ENCODE measurements around the gene SRPRB.

Gene SRPRB

DNA sequence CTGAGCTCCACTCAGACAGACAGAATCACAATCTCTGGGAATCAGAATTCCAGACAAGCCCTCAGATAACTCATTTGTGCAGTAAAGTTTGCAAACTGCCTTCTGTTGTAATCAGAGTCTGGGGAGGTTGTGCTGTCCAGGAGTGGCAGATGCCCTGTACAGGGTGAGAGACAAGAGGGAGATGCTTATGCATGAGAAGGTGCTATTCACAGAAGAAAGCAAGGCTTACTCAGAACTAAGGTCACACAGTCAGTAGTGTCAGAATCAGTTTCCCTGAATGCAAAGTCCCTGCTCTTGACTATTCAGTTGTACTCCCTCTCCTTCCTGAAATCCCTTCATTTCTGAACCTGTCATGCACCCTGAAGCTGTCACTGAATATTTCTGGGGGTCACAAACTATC is 43.7 kb downstream of the SRPRB start:
- DNase-seq = no peak

- no peak for DNase-seq
Measured at GRCh38 chr3:133850034-133850433, 44.4 kb downstream of the SRPRB start.

DNA sequence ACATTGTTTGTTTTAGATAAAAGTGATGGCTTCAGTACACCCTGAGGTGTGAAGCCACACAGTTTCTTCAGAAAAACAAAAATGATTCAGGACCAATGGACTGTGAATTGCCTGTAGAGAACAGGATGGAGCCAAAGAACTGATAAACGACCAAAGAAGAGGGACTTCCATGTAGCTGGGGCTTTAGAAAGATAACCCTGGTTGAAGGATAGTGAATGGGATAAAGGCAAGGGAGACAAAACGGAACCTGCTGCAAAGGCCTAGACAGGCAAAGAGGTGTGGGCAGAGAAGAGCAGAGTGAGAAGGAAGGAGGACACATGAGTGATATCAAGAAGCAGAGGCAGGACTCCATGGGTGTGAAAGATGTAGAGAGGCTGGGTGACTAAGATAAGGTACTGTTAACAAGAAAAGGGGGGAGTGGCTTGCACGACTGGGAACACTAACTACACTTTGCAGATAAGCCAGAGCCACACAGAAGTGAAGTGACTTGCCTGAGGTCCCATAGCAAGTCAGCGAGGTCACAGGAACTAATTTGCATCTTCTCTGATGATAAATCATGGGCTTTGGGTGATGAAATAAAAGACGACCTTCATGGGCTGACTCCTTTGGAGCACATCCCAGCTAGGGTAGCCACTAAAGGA is 45.8 kb downstream of the SRPRB start:
- no peak for DNase-seq

GRCh38 chr3:133851931-133852330 is 46.3 kb downstream of the SRPRB start:
- DNase-seq = no peak

DNA sequence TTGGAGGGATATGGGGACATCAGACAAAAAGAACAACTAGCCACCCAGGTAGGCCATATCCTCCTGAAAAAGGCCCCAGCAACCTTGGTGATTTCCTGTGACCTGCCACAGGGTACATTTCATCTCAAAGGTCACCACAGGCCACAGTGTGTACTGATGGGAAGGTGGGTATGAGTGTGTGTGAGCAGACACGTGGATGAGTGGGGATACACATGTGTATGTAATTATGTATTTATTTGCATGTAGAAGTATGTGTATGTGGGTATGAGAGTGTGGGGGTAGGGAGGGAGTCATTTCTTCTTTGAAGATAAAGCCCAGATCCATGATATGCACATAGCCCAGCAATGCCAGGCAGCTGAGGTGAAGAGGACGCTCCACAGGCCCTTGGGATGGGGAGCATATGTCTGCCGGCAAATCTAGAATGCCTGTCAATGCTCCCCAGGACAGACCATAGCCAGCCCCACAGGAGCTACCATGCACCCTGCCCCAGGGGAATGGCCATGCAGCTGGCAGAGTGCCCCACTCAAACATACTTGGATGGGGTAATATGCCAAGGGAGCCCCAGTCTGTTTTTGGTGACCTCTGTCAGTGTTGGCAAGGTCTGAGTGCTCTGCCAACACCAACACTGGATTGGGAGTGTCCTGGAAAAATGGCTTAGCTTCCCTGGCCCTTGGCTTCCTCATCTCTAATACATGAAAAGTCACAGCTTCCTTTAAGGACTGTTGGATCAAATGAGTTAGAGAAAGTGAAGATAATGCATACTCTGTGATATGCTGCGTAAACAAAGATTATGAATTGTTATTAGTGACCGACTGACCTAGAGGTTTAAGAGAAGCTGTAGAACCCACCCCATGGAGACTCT is 47.7 kb downstream of the SRPRB start:
- DNase-seq = no peak

GRCh38 chr3:133853925-133854227 is 48.3 kb downstream of the SRPRB start:
- no peak for DNase-seq

DNA sequence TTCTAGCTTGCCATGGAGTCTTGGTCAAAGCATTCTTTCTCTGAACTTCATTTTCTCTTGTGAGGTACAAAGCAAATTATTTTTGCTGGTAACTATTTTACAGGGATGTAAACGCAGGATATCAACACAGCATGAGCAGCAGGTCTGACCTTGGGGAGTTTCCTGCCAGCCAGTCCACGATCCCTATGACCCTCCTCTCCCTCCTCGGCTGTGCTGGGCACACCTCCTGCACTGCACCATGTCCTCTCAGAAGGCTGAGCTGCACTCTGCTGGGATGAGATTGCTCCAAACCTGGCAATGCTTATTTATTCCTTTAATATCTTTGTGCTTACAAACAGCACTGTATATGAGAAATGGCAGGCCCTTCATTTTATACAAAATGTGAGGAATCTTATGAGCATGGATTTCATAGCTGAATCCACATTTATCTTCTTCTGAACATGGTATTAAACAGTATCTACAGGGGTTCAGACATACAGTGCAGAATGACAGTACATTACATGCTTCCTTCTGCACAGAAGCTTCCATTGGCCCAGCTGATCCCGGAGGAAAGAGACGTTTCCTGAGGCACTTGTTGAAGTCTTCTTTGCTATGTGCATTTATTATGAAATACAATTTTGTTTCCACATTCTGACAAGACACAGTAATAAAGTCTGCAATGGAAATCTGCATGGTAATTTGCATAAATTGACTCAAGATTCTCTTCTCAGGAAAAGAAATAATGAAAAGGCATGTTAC is 48.8 kb downstream of the SRPRB start:
- no peak for DNase-seq

- DNase-seq = no peak
Measured at GRCh38 chr3:133855002-133855370, 49.4 kb downstream of the SRPRB start.

- DNase-seq = no peak
Measured at GRCh38 chr3:133855772-133856171, 50.2 kb downstream of the SRPRB start.

GRCh38 chr3:133856316-133856715 is 50.7 kb downstream of the SRPRB start:
- DNase-seq = no peak

- DNase-seq = no peak
Measured at GRCh38 chr3:133857767-133858166, 52.2 kb downstream of the SRPRB start.

DNA sequence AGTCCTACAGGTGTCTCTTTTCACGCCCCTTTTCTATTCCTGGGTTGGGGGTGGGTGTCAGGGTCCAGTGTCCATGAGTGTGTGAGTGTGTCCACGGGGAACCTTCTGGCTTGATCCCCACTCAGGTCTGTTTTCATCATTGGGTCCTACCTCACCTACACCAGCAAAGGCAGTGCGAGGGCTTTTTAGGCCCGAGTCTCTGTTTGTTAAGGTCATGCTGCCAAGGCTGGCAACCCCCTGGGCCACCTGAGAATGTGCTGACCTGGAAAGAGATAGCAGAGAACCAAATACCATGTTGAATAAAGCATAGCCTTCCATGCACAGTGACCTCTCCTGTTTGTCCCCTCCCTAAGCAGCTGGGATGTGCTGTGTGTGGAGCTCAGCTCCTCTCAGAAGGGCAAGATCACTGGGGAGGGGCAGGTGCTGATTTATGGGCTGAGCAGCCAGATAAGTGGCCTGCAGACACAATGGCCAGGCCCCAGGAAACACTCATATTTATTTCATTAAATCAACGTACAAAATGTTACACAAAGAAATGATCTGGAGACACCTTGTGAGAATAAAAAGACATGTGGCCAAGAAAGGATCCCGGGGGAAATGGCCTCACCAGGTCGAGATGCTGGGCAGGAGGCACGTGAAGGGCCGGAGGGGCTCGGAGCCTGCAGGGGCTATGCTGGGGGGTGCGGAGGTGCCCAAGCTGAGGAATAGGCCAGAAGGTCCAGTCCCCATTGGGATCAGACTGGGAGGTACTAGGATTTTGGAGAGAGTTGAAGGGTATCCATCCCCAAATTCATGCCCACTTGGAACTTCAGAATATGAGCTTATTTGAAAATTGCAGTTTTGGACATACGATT is 54.0 kb downstream of the SRPRB start:
- DNase-seq = no peak

- no peak for DNase-seq
Measured at GRCh38 chr3:133860519-133860918, 54.9 kb downstream of the SRPRB start.

GRCh38 chr3:133862161-133862560 is 56.5 kb downstream of the SRPRB start:
- DNase-seq = no peak

- DNase-seq = no peak
Measured at GRCh38 chr3:133863911-133864310, 58.3 kb downstream of the SRPRB start.

GRCh38 chr3:133864616-133865015 is 59.0 kb downstream of the SRPRB start:
- no peak for DNase-seq

DNA sequence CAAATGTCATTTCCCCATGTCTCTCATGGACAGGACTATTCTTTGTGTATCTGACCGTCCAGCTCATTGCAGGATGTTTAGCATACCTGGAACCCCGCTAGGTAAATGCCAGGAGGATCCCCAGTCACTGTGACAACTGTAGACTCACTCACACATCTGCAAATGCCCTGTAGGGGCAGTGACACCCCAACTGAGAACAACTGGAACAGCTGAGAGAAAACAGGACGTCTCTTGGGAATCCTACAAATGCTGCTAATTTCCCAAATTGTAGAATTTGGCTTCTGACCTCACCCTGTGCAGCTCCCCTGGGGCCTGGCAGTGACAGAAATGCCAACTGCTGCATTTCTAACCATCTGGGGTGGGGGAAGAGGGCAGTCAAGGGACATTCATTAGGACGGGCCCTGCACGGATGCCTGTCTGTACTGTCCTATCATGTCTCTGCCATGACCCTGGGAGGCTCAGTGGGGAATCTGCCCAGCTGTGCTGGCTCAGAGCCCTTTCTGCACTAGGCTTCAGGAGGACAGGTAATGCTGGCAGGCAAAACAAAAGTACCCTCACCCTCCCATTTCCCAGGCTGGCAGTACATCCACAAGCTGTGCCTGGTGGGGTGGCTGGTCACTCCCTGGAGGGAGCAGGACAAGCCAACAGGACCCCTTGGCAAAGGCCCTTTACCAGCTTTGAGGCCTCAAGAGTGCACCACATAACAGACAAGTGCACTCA is 59.7 kb downstream of the SRPRB start:
- DNase-seq = no peak

DNA sequence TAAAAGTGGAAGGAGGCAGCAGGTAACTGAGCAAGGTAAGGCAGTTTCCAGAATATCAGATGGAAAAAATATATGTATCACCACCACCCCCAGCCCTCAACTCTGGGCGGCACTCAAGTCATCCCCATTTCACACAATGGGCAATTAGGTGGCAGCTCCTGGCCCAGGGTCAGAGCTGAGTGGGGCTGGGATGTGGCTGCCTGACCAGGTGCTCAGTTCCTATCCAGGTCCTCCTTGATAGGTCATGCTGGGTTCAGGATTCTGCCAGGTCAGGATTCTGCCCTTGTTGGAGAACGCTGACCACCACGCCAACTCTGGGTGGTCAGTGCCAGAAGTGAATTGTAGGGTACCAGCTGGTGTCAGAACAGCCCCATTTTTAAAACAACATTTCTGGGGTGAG is 60.5 kb downstream of the SRPRB start:
- no peak for DNase-seq

- DNase-seq = no peak
Measured at GRCh38 chr3:133868186-133868585, 62.6 kb downstream of the SRPRB start.

GRCh38 chr3:133868758-133869475 is 63.3 kb downstream of the SRPRB start:
- no peak for DNase-seq

DNA sequence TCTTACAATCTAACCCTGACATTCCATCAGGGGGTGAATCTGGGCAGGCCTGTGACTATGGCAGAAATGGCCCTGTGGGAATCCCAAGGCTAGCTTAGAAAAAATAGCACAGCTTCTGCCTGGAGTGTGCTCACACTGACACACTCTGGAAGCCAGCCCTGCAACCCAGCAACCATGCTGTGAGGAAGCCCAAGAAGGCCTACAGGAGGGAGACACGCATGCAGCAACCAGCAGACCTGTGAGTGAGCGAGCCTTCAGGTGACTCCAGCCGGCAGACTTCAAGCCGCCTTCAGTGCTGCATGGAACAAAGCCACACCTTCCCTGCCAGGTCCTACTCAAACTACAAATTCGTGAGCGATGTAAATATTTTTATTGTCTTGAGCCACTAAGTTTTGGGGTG is 64.0 kb downstream of the SRPRB start:
- DNase-seq = no peak

DNA sequence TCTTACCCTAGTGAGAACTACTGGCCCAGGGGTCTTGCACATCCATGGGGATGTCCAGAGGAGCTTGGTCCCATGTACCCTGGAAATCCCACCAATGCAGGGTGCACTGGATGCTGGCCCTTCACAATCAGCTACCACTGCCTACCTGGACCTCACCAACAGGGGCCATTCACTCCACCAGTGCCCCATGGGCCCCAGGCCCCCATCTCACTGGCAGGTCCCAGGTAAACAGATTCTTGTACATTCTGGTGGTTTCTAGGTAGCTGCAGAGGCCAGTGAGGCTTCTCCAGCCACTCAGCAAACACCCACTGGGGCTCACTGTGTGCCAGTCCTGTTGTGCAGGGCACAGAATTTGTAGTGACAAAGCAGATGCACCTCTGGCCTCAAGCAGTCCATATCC is 65.2 kb downstream of the SRPRB start:
- DNase-seq = no peak
